Cardiac septum (tissue), 1 donor: ENCODE measurements around the gene C19orf67. TPM values are rescaled to one million over a fixed set of nuclear protein-coding genes. Genes with fewer than 3 reads are reported as not detected.

Experiments
- DNase-seq: peaks from one replicate; pipeline ENCODE4 v3.0.0-alpha.2; 2020; ENCODE audit warnings: low spot score
- intact Hi-C: fragments of 100-400 bp; cut with DNase I; formaldehyde crosslinking; loops from one replicate; pipeline ENCODE4 v1.14.0; 2022
- long read RNA-seq: library from polyadenylated mRNA; unstranded; transcript quantifications from one replicate; pipeline ENCODE4 v2.0.0, GENCODE V29; 2021
- total RNA-seq: library from RNA; stranded (reverse); fragmentation: NEBNext Ultra II Directional; extraction: Animal tissue kit (Norgen Biotek cat#: 25700); gene quantifications from one replicate; pipeline ENCODE4 v1.2.1, GENCODE V29; 2021
- donor health status: DM: no; HTN: no; CAD: no.

C19orf67 gene
- total RNA-seq, result not detected
- long read RNA-seq, result 0 reads

- DNase-seq, result no peak
- intact Hi-C loops, result no loop called here
These were observed at the start of gene C19orf67 for GRCh38 chr19:14085309-14085995. Gene C19orf67, minus strand, starts transcription at chr19:14085783. Its CDS starts 156 bp downstream, at chr19:14085627.

DNA sequence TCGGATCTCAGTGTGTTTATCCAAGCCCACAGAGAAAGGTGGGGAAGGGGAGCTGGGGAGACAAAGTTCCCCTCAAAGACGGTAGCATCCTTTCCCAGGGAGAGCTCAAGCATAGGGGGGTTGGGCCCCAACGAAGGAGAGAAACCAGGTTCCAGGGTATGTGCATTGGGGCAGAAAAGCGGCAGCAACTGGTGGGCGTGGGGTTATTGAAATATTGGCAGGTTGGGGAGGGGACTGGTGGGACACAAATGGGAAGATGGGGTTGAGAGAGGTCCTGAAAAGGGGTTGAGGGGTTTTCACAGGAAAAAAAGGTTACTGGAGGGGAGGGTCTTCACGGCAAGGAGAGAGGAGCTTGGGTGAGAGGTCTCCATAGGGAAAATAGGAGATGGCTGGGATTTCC lies 49.8 kb upstream of the C19orf67 start:
- DNase-seq, result no peak
- intact Hi-C loops, result loop anchor here (5.0 kb wide), 1 partner anchor 43 kb away; the partner anchor contains the start of gene SAMD1

DNA sequence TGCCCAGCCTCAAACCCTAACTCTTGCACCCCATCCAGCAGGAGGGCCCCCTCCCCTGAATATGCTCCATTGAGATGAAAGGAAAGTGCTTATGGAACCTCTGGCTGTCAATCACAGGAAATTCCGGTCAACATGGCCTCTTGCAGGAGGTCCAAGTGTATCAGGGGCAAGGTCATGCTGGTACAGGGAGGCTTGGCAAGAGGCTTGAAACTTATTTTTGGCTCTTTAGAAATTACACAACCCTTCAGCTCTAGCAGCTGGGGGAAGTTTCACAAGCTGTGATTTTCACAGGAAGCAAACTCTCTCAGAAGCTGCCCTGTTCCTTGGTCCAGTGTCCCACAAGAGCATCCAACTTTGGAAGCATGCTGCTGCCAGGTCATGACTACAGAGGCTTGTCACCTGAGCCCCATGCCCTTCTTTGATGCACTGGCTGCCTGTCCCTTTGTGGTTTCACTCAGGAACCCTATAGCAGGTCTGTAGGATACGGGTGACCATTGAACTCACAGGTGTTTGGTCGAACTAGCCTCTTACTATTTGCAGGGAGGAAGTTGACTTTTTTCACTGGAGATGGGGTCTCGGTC lies 42.4 kb upstream of the C19orf67 start:
- no peak for DNase-seq
- intact Hi-C loops, result no loop called here

- intact Hi-C loops, result no loop called here
- DNase-seq, result no peak
These were observed 41.6 kb upstream of the C19orf67 start for GRCh38 chr19:14127176-14127575.

GRCh38 chr19:14122924-14123323 lies 37.3 kb upstream of the C19orf67 start:
- DNase-seq, result no peak
- intact Hi-C loops, result no loop called here

- intact Hi-C loops, result no loop called here
- DNase-seq, result no peak
These were observed 34.9 kb upstream of the C19orf67 start for GRCh38 chr19:14120497-14120780.

GRCh38 chr19:14119644-14120496 lies 34.3 kb upstream of the C19orf67 start:
- no peak for DNase-seq
- intact Hi-C loops, result loop anchor here (5.0 kb wide), 1 partner anchor 38 kb away; no protein-coding TSS in a partner anchor

DNA sequence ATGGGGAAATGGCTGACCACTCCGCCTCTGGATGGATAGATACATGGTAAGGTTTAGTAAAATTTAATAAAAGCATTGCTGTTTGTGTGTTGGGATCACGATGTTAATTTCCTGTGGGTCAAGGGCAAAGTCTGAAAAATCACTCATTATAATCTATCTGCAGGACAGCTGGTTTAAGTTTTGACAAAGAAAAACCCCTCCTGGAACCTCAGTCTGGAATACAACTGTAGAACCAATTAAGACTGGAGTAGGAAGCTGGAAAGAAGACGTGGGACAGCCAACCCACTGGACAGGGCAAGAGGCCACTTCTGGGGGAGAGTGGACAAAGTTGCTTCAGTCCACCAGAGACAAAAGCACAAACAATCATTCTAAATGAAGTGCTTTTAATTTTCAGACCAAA lies 33.6 kb upstream of the C19orf67 start:
- intact Hi-C loops, result loop anchor here (5.0 kb wide), 1 partner anchor 37 kb away; no protein-coding TSS in a partner anchor
- DNase-seq, result no peak

- intact Hi-C loops, result loop anchor here (5.0 kb wide), 1 partner anchor 36 kb away; no protein-coding TSS in a partner anchor
- peak; percentile 87 for DNase-seq
These were observed 32.8 kb upstream of the C19orf67 start for GRCh38 chr19:14118165-14119051.

DNA sequence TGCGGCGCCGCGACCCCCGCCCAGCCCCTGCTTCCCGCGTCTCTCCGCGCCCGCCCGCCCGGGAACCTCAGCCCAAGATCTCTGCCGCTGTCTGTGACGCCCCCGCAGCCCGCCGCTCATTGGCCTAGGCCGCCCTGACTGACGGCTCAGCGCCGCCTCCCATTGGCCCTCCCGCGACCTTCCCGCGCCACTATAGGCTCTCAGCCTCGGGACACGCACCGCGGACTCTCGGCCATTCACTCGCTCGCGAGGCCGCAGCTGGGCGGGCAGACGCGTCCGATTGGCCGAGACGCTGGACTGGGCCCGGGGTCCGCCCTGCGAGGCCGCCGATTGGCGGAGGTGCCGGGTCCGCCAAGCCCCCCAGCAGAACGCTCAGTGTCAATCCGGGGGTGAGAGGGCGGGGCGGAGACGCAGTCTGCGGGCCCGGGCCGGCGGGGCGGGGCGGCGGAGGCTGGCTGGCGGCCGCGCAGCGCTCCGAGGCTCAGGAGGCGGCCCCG lies 32.1 kb upstream of the C19orf67 start, which contains the start of gene PRKACA:
Gene PRKACA, minus strand, starts transcription at position 95 of the 497 bp plus-strand sequence. CDS start 215 bp downstream, outside the sequence.
- intact Hi-C loops, result loop anchor here (1.0 to 5.0 kb wide), 2 partner anchors 20 to 35 kb away; no protein-coding TSS in a partner anchor
- peak; percentile 99 for DNase-seq

- intact Hi-C loops, result loop anchor here (1.0 to 5.0 kb wide), 2 partner anchors 20 to 35 kb away; no protein-coding TSS in a partner anchor
- DNase-seq, result no peak
These were observed 31.5 kb upstream of the C19orf67 start for GRCh38 chr19:14116918-14117578.

DNA sequence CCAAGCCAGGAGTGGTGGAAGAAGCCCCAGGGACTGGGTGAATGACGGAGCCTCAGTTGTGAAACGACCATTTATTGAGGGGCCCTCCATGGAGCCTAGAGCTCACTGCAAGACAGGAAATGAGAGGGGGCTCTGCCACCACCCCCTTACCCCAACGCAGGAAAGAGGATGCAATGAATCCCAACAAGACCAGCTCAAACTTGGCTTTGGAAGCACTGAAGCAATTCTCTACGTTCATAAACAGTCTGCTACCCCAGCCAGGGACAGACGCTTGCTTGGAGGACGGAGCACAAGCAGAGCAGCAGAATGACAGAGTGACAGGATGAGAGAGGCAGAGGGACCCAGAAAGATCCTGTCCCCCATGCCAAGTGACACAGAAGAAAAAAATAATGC lies 30.9 kb upstream of the C19orf67 start:
- no peak for DNase-seq
- intact Hi-C loops, result loop anchor here (5.0 kb wide), 1 partner anchor 34 kb away; no protein-coding TSS in a partner anchor

DNA sequence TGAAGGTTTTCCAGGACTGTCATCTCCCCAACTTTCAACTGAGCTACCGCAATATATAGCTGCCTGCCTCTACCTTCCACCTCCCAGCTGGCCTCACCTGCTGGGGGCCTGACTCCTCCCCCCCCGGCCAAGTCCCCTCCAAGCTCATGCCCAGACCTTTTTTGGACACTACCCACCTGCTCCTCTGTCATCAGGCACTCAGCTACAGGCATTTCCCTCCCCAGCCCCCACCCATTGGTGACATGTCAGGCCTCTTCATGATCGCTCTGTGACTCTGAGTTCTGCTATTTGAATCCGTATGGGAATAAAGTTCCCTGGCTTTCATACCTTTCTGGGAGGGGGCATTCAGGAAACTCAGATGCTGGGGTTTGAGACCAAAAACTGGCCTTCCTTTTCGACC lies 30.2 kb upstream of the C19orf67 start:
- DNase-seq, result no peak

GRCh38 chr19:14114854-14115253 lies 29.3 kb upstream of the C19orf67 start:
- peak; percentile 86 for DNase-seq
- intact Hi-C loops, result loop anchor here (5.0 kb wide), 1 partner anchor 33 kb away; no protein-coding TSS in a partner anchor

More for the DNA sequence above, 30.2 kb upstream of the C19orf67 start:
- intact Hi-C loops, result loop anchor here (5.0 kb wide), 1 partner anchor 33 kb away; no protein-coding TSS in a partner anchor

DNA sequence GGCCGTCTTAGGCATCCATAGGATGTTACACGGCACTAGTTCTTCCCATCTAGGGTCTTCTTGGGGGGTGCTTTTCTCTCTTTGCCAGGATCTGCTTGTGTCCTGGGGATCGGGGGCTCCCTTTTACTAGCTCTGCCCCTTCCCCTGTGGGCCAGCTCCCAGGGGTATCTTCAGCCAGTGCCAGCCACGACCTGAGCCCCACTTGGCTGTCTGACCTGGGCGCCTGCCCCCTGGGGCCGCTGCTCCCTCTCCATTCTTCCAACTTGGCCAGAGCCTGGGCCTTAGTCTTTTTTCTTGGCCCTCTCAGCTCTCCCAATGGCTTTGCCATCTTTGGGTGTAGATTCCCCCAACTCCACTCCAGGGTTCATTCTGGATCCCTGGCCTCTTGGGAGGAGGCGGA lies 28.9 kb upstream of the C19orf67 start:
- DNase-seq, result no peak
- intact Hi-C loops, result no loop called here

DNA sequence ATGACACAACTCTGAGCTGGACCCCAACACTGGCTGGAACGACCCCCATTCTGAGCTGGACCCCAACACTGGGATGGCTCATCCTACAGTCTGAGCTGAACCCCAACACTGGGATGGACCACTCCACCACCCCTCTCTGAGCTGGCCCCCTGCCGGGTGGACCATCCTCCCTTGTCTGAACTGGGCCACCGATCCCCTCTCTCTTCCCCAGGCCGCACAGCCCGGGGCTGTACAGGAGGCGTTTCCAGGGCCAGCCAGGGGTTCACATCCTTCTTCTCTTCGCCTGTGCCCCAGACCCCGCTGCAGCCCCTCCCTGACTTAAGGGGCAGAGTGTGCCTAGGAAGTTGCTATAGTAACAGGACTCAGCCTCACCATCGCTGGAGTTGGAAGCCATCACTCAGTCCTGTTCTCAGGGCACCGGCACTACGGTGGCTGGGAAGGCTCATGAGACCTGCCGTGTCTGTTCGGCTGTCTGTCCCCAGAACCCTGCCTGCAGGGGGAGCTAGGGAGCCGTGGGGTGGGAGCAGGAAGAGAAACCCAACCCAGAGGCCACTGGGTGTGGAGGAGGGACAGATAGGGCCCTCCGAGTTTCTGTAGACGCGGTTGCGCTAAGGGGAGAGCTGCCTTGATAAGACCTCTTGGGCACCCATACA lies 28.3 kb upstream of the C19orf67 start:
- intact Hi-C loops, result loop anchor here (2.0 kb wide), 1 partner anchor 21 kb away; no protein-coding TSS in a partner anchor
- DNase-seq, result peak; percentile 83

DNA sequence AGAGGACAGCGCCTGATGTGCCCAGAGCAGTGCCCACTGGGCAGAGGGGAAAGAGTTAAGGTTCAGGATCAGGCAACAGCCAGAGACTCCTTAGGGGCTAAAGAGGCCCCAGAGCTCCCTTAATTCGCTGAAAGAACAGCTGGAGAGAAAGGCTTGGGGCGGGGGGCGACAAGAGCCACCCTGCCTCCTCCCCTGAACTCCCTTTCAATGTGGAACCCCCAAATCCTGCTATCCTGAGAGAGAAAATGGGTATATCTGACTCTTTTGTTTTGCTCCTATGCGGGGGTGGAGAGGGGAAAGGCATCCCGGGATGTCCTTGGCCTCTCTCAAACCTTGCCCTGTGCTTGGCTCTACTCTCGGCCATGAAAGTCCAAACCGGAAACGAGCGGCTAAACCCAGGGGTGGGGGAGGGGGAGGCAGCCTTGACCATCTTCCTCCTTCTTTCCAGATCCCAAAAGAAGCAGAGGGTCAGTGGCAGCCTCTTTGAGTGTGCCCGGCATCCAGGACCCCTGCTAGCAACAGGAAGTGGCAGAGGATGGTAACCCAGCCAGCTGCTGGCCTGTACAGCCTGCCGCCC lies 27.3 kb upstream of the C19orf67 start:
- intact Hi-C loops, result loop anchor here (2.0 kb wide), 1 partner anchor 20 kb away; no protein-coding TSS in a partner anchor
- no peak for DNase-seq
